GM12878 (cell line): Measurements from ENCODE around the gene PRMT1. TPM values are rescaled to one million over a fixed set of nuclear protein-coding genes. Genes with fewer than 3 reads are reported as not detected.

Source experiments
- ATAC-seq: fragments of 200-7000 bp; cut with Tn5 transposase; 3 replicates; pipeline ENCODE4 v1.9.1; 2020; ENCODE audit warnings: mild to moderate bottlenecking, moderate library complexity
- BruUV-seq: library from RNA; stranded (reverse); fragments of 400-500 nt; replicated peaks from 2 replicates; lab custom pipeline; 2021; lab: Mats Ljungman, UMichigan
- CTCF ChIA-PET: fragments of 300-600 bp; sonication (Branson Sonifier 250); formaldehyde crosslinking; extraction: SDS; loops from one replicate; lab custom pipeline; 2021; ENCODE audit warnings: inconsistent platforms; lab: Yijun Ruan, JAX
- POLR2A ChIA-PET: fragments of 350-600 bp; formaldehyde crosslinking; extraction: SDS; loops from one replicate; lab custom pipeline; 2021; ENCODE audit warnings: inconsistent platforms; lab: Charles Lee
- RAD21 ChIA-PET: fragments of 300-600 bp; sonication (Branson Sonifier 250); formaldehyde crosslinking; loops from one replicate; lab custom pipeline; 2023; ENCODE audit warnings: antibody characterized with exemption; ENCODE audit not compliant: unreplicated experiment; lab: Charles Lee
- SMC1A ChIA-PET: fragments of 300-600 bp; sonication (Branson Sonifier 250); formaldehyde crosslinking; loops from one replicate; lab custom pipeline; 2023; ENCODE audit not compliant: unreplicated experiment, uncharacterized antibody; lab: Charles Lee
- DNase-seq: peaks from one replicate; pipeline ENCODE4 v3.0.0-alpha.2; 2011; ENCODE audit warnings: low read depth, low spot score
- FAIRE-seq: peaks from 3 replicates; lab custom pipeline; 2011; peaks lifted over from hg19 to GRCh38; lab: Jason Lieb, UNC
- H2AFZ ChIP-seq: 2 replicates; pipeline ENCODE4 v1.6.0; 2011; ENCODE audit warnings: low read depth, low read length, control low read depth; ENCODE audit not compliant: control insufficient read depth
- H3K27ac ChIP-seq: 2 replicates; pipeline ENCODE4 v1.5.1; 2011; ENCODE audit warnings: control low read depth; ENCODE audit not compliant: control insufficient read depth, insufficient read depth
- H3K27me3 ChIP-seq, 2 experiments: replicated peaks in 1 of 2; 2 replicates each; pipeline versions ENCODE4 v1.6.0 to v1.6.1; 2011; ENCODE audit warnings: low read length in 1 of 2; ENCODE audit not compliant: control insufficient read depth in 2 of 2, insufficient read depth in 2 of 2
- H3K36me3 ChIP-seq, 2 experiments: 2 replicates each; pipeline ENCODE4 v1.5.1; 2011; ENCODE audit warnings: low read length in 1 of 2; ENCODE audit not compliant: control insufficient read depth in 2 of 2, insufficient read depth in 2 of 2
- H3K4me1 ChIP-seq: 2 replicates; pipeline ENCODE4 v1.6.1; 2011; ENCODE audit warnings: mild to moderate bottlenecking, low read length, moderate library complexity, mixed read lengths; ENCODE audit not compliant: control insufficient read depth, insufficient read depth
- H3K4me2 ChIP-seq: 2 replicates; pipeline ENCODE4 v1.6.0; 2011; ENCODE audit warnings: control low read depth; ENCODE audit not compliant: control insufficient read depth, insufficient read depth
- H3K4me3 ChIP-seq: fragments of 200-600 bp; sonication (generic); 2 replicates; pipeline ENCODE4 v1.5.1; 2016
- H3K79me2 ChIP-seq: 2 replicates; pipeline ENCODE4 v1.6.0; 2011; ENCODE audit warnings: low read length; ENCODE audit not compliant: control insufficient read depth, insufficient read depth
- H3K9ac ChIP-seq: 2 replicates; pipeline ENCODE4 v1.8.0; 2011; ENCODE audit warnings: low read length, control low read depth, mixed read lengths; ENCODE audit not compliant: control insufficient read depth, insufficient read depth
- H3K9me3 ChIP-seq: replicated peaks from 3 replicates; pipeline ENCODE4 v1.5.1; 2011; ENCODE audit warnings: mild to moderate bottlenecking, low read length; ENCODE audit not compliant: control insufficient read depth, insufficient read depth
- H4K20me1 ChIP-seq: 2 replicates; pipeline ENCODE4 v1.6.0; 2011; ENCODE audit not compliant: control insufficient read depth, insufficient read depth
- BMI1 ChIP-seq: fragments of 450-650 bp; IDR thresholded peaks from 2 replicates; pipeline ENCODE4 v1.6.1; 2016; ENCODE audit warnings: mild to moderate bottlenecking, moderate library complexity, borderline replicate concordance
- CBX3 ChIP-seq: fragments of 200-600 bp; sonication (generic); IDR thresholded peaks from 2 replicates; pipeline ENCODE4 v1.6.1; 2016; ENCODE audit warnings: low read depth, borderline replicate concordance
- CREM ChIP-seq: IDR thresholded peaks from 2 replicates; pipeline ENCODE4 v1.6.1; 2014; ENCODE audit warnings: antibody characterized with exemption, low read depth
- E2F4 ChIP-seq: IDR thresholded peaks from 2 replicates; pipeline ENCODE4 v1.6.1; 2012; ENCODE audit warnings: low read depth, low read length, improper control_type of control experiment
- KDM1A ChIP-seq: fragments of 200-600 bp; sonication (generic); IDR thresholded peaks from 2 replicates; pipeline ENCODE4 v1.6.1; 2016; ENCODE audit warnings: borderline replicate concordance
- MEF2A ChIP-seq: IDR thresholded peaks from 2 replicates; pipeline ENCODE4 v1.6.1; 2011; ENCODE audit warnings: low read depth, mild to moderate bottlenecking, low read length, moderate library complexity; ENCODE audit not compliant: insufficient read depth
- NBN ChIP-seq: fragments of 450-650 bp; IDR thresholded peaks from 2 replicates; pipeline ENCODE4 v1.6.1; 2016
- NKRF ChIP-seq: fragments of 450-650 bp; conservative IDR thresholded peaks from 2 replicates; pipeline ENCODE4 v1.6.1; 2017; ENCODE audit warnings: mild to moderate bottlenecking, moderate library complexity
- NR2F1 ChIP-seq: fragments of 450-650 bp; conservative IDR thresholded peaks from 2 replicates; pipeline ENCODE4 v1.6.1; 2017; ENCODE audit warnings: mild to moderate bottlenecking
- PAX8 ChIP-seq: fragments of 450-650 bp; IDR thresholded peaks from 2 replicates; pipeline ENCODE4 v1.6.1; 2017; ENCODE audit warnings: mild to moderate bottlenecking, moderate library complexity
- RAD21 ChIP-seq: IDR thresholded peaks from 2 replicates; pipeline ENCODE4 v1.6.1; 2011; ENCODE audit warnings: mild to moderate bottlenecking, low read depth, low read length, moderate library complexity; ENCODE audit not compliant: insufficient read depth
- SIN3A ChIP-seq: IDR thresholded peaks from 2 replicates; pipeline ENCODE4 v1.6.1; 2012; ENCODE audit warnings: low read depth, low read length, improper control_type of control experiment
- SMAD5 ChIP-seq: IDR thresholded peaks from 2 replicates; pipeline ENCODE4 v1.6.1; 2016; ENCODE audit warnings: antibody characterized with exemption, low read depth
- SREBF1 ChIP-seq: IDR thresholded peaks from 2 replicates; pipeline ENCODE4 v1.6.1; 2012; ENCODE audit warnings: mild to moderate bottlenecking, low read length
- ZBTB33 ChIP-seq: fragments of 450-650 bp; IDR thresholded peaks from 2 replicates; pipeline ENCODE4 v1.6.1; 2017; ENCODE audit warnings: mild to moderate bottlenecking
- ZNF274 ChIP-seq: IDR thresholded peaks from one replicate; pipeline ENCODE4 v1.8.0; 2011; ENCODE audit not compliant: insufficient read length, insufficient read depth
- WGBS: methylation state at CpG from one replicate; pipeline ENCODE4 v1.1.6; 2016; ENCODE audit warnings: low lambda C conversion rate; ENCODE audit not compliant: insufficient replicate concordance, insufficient coverage; ENCODE audit errors: missing lambda C conversion rate; 5-methylcytosine and 5-hydroxymethylcytosine counted together
- in situ Hi-C: fragments of 300-500 bp; cut with MboI; formaldehyde crosslinking; loops from 9 replicates; pipeline ENCODE4 v1.14.3; 2018; ENCODE audit warnings: mixed read lengths
- intact Hi-C: fragments of 100-400 bp; cut with micrococcal nuclease; formaldehyde crosslinking; loops from one replicate; pipeline ENCODE4 v1.14.2; 2022; ENCODE audit not compliant: unreplicated experiment
- polyA plus RNA-seq, 11 experiments: library from polyadenylated mRNA; depleted of rRNA in 4 of 11; unstranded in 6 of 11; stranded (reverse) in 5 of 11; fragments of >200 nt; fragmentation: Nextera tagmentation in 4 of 11; fragmentation: Illumina TruSeq in 1 of 11; extraction: Ambion mirVana in 4 of 11; extraction: Trizol in 1 of 11; gene quantifications; 1 replicate in 1 of 11; 2 replicates in 10 of 11; pipeline versions ENCODE4 v1.2.1 to v1.2.3, GENCODE V29; 2011 to 2016; ENCODE audit warnings: inconsistent platforms in 2 of 11, missing spikeins in 2 of 11, low read depth in 1 of 11
- total RNA-seq, 4 experiments: library from RNA; depleted of rRNA in 3 of 4; stranded (reverse); fragments of >200 nt in 3 of 4; fragmentation: Illumina TruSeq in 1 of 4; extraction: Trizol in 1 of 4; gene quantifications; 2 replicates each; pipeline versions ENCODE4 v1.2.1 to v1.2.3, GENCODE V29; 2013 to 2021
- TF ChIP-seq, protein P1 (sequence below): fragments of 450-650 bp; IDR thresholded peaks from 2 replicates; pipeline ENCODE4 v1.6.1; 2016; ENCODE audit warnings: mild to moderate bottlenecking, moderate library complexity, borderline replicate concordance

PRMT1 gene
- total and polyA plus RNA-seq, 10 of the 15 experiments (the other 5 are each of a cell fraction or from before 2014, with no cell fraction given) = 19.9 to 667 (median 444) TPM

- Histone ChIP-seq H3K27ac (no peak overlapping the region), H4K20me1 (no peaks in the 10 kb centered on the region), H3K4me1 (peaks cover 25% of the 10 kb centered on the region), H3K36me3 (no peaks in the 10 kb centered on the region; a peak in 2 of 4 replicates), H3K4me2 (no peak overlapping the region), H3K4me3 (no peak overlapping the region), H3K9ac (no peak overlapping the region), H3K27me3 (no peaks in the 10 kb centered on the region), H3K9me3 (no peaks in the 10 kb centered on the region), H3K79me2 (peaks cover 22% of the 10 kb centered on the region), H2AFZ (no peak overlapping the region)
- ChIA-PET RAD21 (interaction anchor here (0.7 kb wide), 1 partner anchor 80 kb away, joined by 3 read pairs; no protein-coding TSS in a partner anchor), CTCF (interaction anchor here (0.8 to 10.5 kb wide), 4 partner anchors 11 to 99 kb away, joined by 3 to 130 read pairs (median 4); partner anchors contain the start of genes RRAS and SCAF1), SMC1A (no interaction called here), POLR2A (interaction anchor here (1.1 to 2.0 kb wide), 2 partner anchors 29 to 98 kb away, joined by 3 to 11 read pairs; partner anchors contain the start of gene RRAS)
- no peak for DNase-seq
- FAIRE-seq = no peak
- WGBS = 83% methylated on average over 3 of the region's 3 CpGs
- ATAC-seq = no peak
- no TSS peak for BruUV-seq
- intact Hi-C loops = no loop called here
- in situ Hi-C loops = loop anchor here (5.0 kb wide), 1 partner anchor 172 kb away; the partner anchor contains the start of gene RPS11
- no peak for TF ChIP-seq ZBTB33
- no peak for TF ChIP-seq E2F4
- no peak for TF ChIP-seq CREM
- TF ChIP-seq NKRF = no peak
- no peak for TF ChIP-seq KDM1A
- no peak for TF ChIP-seq SMAD5
- TF ChIP-seq ZNF274 = no peak
- TF ChIP-seq BMI1 = no peak
- TF ChIP-seq SIN3A = no peak
- no peak for TF ChIP-seq NBN
- TF ChIP-seq CBX3 = no peak
- TF ChIP-seq MEF2A = no peak
- TF ChIP-seq, protein P1, sequence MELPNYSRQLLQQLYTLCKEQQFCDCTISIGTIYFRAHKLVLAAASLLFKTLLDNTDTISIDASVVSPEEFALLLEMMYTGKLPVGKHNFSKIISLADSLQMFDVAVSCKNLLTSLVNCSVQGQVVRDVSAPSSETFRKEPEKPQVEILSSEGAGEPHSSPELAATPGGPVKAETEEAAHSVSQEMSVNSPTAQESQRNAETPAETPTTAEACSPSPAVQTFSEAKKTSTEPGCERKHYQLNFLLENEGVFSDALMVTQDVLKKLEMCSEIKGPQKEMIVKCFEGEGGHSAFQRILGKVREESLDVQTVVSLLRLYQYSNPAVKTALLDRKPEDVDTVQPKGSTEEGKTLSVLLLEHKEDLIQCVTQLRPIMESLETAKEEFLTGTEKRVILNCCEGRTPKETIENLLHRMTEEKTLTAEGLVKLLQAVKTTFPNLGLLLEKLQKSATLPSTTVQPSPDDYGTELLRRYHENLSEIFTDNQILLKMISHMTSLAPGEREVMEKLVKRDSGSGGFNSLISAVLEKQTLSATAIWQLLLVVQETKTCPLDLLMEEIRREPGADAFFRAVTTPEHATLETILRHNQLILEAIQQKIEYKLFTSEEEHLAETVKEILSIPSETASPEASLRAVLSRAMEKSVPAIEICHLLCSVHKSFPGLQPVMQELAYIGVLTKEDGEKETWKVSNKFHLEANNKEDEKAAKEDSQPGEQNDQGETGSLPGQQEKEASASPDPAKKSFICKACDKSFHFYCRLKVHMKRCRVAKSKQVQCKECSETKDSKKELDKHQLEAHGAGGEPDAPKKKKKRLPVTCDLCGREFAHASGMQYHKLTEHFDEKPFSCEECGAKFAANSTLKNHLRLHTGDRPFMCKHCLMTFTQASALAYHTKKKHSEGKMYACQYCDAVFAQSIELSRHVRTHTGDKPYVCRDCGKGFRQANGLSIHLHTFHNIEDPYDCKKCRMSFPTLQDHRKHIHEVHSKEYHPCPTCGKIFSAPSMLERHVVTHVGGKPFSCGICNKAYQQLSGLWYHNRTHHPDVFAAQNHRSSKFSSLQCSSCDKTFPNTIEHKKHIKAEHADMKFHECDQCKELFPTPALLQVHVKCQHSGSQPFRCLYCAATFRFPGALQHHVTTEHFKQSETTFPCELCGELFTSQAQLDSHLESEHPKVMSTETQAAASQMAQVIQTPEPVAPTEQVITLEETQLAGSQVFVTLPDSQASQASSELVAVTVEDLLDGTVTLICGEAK = no peak
- TF ChIP-seq SREBF1 = no peak
- TF ChIP-seq RAD21 = no peak
- TF ChIP-seq PAX8 = no peak
- no peak for TF ChIP-seq NR2F1
Measured at GRCh38 chr19:49669516-49669915, 7.6 kb upstream of the PRMT1 start.
